Liver (tissue), 3 donors: ENCODE measurements around the gene PPARA.

Source experiments
- ATF3 ChIP-seq: IDR thresholded peaks from 2 replicates; pipeline ENCODE4 v1.6.1; 2016; ENCODE audit warnings: antibody characterized with exemption
- CTCF ChIP-seq: fragments of 150-350 bp; IDR thresholded peaks from 2 replicates; pipeline ENCODE4 v1.5.1; 2017; ENCODE audit warnings: improper control_type of control experiment, low read depth, low read length; ENCODE audit not compliant: missing input control
- GABPA ChIP-seq, 2 donors: IDR thresholded peaks in 1 of 2; conservative IDR thresholded peaks in 1 of 2; 2 replicates each; pipeline ENCODE4 v1.6.1; 2016; ENCODE audit warnings: antibody characterized with exemption in 2 of 2, mild to moderate bottlenecking in 1 of 2, moderate library complexity in 1 of 2
- JUND ChIP-seq, 2 donors: IDR thresholded peaks; 2 replicates each; pipeline ENCODE4 v1.6.1; 2016; ENCODE audit warnings: antibody characterized with exemption in 2 of 2
- MAX ChIP-seq: IDR thresholded peaks from 2 replicates; pipeline ENCODE4 v1.6.1; 2016; ENCODE audit warnings: antibody characterized with exemption
- RAD21 ChIP-seq, 2 donors: IDR thresholded peaks; 2 replicates each; pipeline ENCODE4 v1.6.1; 2016; ENCODE audit warnings: antibody characterized with exemption in 2 of 2, mild to moderate bottlenecking in 2 of 2
- REST ChIP-seq: IDR thresholded peaks from 2 replicates; pipeline ENCODE4 v1.6.1; 2016; ENCODE audit warnings: antibody characterized with exemption, mild to moderate bottlenecking
- RXRA ChIP-seq, 2 donors: IDR thresholded peaks; 2 replicates each; pipeline ENCODE4 v1.6.1; 2017 to 2018; ENCODE audit warnings: antibody characterized with exemption in 2 of 2, mild to moderate bottlenecking in 1 of 2
- TAF1 ChIP-seq: conservative IDR thresholded peaks from 2 replicates; pipeline ENCODE4 v1.6.1; 2016; ENCODE audit warnings: antibody characterized with exemption, mild to moderate bottlenecking
- YY1 ChIP-seq: IDR thresholded peaks from 2 replicates; pipeline ENCODE4 v1.6.1; 2016; ENCODE audit warnings: antibody characterized with exemption, mild to moderate bottlenecking
- ZBTB33 ChIP-seq: IDR thresholded peaks from 2 replicates; pipeline ENCODE4 v1.6.1; 2016; ENCODE audit warnings: antibody characterized with exemption
- donor health status: healthy.
- donor health status: healthy.

- no peak for TF ChIP-seq CTCF
- TF ChIP-seq REST: no peak
- TF ChIP-seq JUND (IDR thresholded peaks at IDR 0.05): no peak
- no peak for TF ChIP-seq YY1
- TF ChIP-seq GABPA (IDR thresholded peaks at IDR 0.05 in 1 of 2, conservative IDR thresholded peaks at IDR 0.05 in 1 of 2): no peak
- no peak for TF ChIP-seq TAF1
- TF ChIP-seq ZBTB33: no peak
- TF ChIP-seq RAD21 (IDR thresholded peaks at IDR 0.05): no peak
- TF ChIP-seq ATF3: no peak
- TF ChIP-seq MAX: no peak
- TF ChIP-seq RXRA (IDR thresholded peaks at IDR 0.05): no peak
These were observed 40.1 kb upstream of the PPARA start for GRCh38 chr22:46110215-46110614.
